HG03354 (cell line): ENCODE data around the gene GIGYF1.
"Not testable (repeated sequence)": the region's sequence is repeated elsewhere in the genome, so short reads cannot be mapped to it uniquely, and the experiment has no call there.

Source experiments
- ATAC-seq: cut with Tn5 transposase; IDR thresholded peaks from one replicate; pipeline ENCODE4 v1.9.1; 2021; ENCODE audit warnings: mild to moderate bottlenecking; ENCODE audit not compliant: unreplicated experiment, poor library complexity, severe bottlenecking

Gene GIGYF1

GRCh38 chr7:100710452-100710851, 16.4 kb upstream of the GIGYF1 start:
- no peak for ATAC-seq

- no peak for ATAC-seq
Measured at GRCh38 chr7:100708395-100708794, 14.3 kb upstream of the GIGYF1 start.

- ATAC-seq, result no peak
Measured at GRCh38 chr7:100706672-100707311, 12.7 kb upstream of the GIGYF1 start.

- ATAC-seq, result peak; percentile 93
Measured at GRCh38 chr7:100705753-100706671, 12.0 kb upstream of the GIGYF1 start, which contains the start of gene POP7. Gene POP7 (plus strand): TSS chr7:100706121. CDS start chr7:100706831, 710 bp downstream.

DNA sequence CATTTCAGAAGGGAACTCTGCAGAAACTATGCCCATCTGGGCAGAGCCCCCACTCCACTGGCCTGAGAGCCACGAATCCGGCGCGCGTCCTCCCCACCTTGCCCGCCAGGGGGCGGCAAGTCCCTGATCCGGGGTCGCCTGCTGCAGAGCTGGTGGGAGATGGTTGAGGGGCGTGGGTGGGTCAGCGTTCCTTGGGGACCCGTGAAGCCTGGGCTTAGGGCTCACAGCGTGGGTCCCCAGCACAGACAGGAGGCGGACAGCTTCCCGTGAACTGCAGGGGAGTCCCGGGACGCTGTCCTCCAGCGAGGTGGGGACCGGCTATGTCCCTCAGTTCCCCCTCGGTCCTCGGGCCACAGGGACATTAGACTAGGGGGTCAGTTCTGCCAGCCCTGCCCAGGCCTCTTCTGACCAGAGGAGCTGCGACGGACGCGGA, 11.3 kb upstream of the GIGYF1 start:
- peak; percentile 72 for ATAC-seq

DNA sequence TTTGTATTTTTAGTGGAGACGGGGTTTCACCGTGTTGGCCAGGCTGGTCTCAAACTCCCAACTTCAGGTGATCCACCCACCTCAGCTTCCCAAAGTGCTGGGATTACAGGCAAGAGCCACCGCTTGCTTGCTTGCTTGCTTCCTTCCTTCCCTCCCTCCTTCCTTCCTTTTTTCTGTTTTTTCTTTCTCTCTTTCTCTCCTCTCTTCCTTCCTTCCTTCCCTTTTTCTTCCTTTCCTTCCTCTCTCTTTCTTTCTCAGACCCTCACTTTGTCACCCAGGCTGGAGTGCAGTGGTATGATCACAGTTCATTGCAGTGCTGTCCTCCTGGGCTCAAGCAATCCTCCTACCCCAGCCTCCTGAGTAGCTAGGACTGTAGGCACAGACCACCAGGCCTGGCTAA, 7.0 kb upstream of the GIGYF1 start:
- not testable (repeated sequence) for ATAC-seq

DNA sequence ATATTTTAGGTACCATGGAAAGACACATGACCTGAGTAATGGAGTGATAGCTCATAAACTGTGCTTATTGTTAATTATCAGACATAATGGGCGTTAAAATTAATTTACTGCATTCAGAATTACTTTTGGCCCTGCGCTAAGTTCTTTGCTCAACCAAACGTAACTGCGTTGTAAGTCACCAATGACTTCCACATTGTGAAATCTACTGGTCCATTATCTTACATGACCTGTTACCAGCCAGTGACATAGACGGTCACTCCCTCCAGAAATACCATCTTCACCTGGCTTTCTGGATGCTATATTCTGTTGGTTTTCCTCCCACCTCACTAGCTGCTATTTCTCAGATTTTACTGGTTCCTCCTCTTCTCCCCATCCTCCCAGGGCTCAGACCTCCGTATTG, 5.0 kb upstream of the GIGYF1 start:
- ATAC-seq, result no peak

DNA sequence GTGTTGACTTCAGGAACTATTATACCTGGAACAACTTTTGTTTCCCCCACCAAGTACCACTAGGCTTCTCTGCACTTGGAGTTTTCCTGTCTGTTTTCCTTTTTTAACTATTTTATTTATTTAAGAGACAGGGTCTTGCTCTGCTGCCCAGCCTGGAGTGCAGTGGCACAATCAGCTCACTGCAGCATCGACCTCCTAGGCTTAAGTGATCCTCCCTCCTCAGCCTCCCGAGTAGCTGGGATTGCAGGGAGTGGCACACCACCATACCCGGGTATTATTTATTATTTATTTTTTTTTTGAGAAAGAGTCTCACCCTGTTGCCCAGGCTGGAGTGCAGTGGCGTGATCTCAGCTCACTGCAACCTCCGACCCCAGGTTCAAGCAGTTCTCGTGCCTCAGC, 2.1 kb upstream of the GIGYF1 start:
- no peak for ATAC-seq

- ATAC-seq, result peak; percentile 31
Measured at GRCh38 chr7:100693312-100694097, 545 bp downstream of the GIGYF1 start.

GRCh38 chr7:100692578-100692961, 1.5 kb downstream of the GIGYF1 start:
- no peak for ATAC-seq

- ATAC-seq, result peak; percentile 45
Measured at GRCh38 chr7:100691676-100692577, 2.1 kb downstream of the GIGYF1 start.

- ATAC-seq, result no peak
Measured at GRCh38 chr7:100689230-100690135, 4.6 kb downstream of the GIGYF1 start.

DNA sequence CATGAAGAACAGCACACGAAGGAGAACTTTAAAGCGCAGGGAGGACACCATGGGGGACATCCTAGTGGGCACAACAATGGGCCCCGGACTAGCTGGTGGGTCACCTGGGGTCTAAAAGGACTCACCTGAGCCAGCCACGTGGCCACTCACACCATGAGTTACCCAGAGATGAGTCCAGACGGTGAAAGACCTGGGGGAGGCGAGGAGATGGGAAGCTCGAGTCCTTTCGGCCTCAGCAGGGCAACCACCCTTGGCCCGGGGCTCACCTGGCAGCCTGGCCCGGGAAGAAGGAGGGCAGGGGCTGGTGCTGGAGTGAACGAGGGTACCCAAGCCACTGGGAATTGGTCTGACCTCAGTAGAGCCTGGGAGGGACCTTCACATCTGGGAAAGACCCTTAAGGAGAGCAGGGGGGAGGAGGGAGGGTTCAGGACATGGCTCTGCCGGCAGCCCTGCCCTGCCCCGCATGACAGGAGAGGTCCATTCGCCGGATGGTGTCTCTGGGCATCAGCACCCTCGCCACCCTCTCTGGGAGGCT, 5.7 kb downstream of the GIGYF1 start:
- no peak for ATAC-seq

DNA sequence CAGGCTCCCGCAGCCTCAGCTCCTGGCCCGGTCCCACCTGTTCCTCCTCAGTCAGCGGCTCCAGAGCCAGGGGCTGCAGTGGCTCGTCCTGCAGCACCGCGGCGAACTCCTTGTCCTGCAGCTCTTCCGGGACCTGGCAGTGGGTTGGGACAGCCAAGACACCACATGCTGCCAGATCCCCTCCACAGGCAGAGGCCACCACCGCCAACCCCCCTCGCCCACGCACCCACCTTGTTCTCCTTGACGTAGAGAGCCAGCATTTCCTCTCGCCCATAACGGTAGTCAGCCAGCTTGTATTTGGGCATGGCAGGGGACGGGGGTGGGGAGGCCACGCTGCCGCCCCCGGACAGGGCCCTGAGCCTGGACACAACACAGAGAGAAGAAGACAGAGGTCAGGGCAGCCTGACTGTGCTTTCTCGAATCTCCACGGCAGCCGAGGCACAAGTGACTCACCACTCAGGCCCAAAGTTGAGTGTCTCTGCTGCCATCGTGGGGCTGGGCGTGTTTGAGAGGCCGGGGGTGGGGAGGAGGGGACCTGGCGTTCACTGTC, 6.2 kb downstream of the GIGYF1 start:
- no peak for ATAC-seq

GRCh38 chr7:100687261-100687660, 6.8 kb downstream of the GIGYF1 start:
- ATAC-seq, result no peak

DNA sequence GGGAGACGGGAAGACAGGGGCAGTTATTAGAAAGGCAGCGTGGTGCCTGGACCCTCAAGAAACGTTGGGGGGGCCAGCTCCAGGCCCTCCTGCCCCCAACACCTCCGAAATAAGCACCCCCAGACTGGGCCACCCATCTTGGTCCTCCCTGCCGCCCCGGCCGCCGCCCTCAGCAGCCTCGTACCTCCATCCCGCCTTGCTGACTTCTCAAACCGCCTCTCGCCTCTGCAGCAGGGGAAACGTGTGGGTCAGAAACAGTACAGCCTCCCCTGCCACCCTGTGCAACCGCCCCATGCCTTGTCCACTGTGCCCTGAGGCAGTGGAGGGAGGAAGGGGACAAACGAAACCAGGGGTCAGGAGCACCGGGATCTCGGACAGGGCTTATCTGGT, 7.2 kb downstream of the GIGYF1 start:
- no peak for ATAC-seq

GRCh38 chr7:100686201-100686821, 7.7 kb downstream of the GIGYF1 start:
- no peak for ATAC-seq
